Activated CD8-positive, alpha-beta memory T cell treated with anti-CD3 and anti-CD28 coated beads for 48 hours (primary cell): ENCODE measurements around the gene RAP1A.
A peak's percentile ranks its signal among the peaks of the same experiment; 100 is the strongest.

ENCODE experiments used
- DNase-seq, 3 experiments: peaks; one replicate each; pipeline ENCODE4 v3.0.0-alpha.2; 2020; ENCODE audit warnings: low read depth in 2 of 3, low spot score in 2 of 3

The RAP1A gene

DNA sequence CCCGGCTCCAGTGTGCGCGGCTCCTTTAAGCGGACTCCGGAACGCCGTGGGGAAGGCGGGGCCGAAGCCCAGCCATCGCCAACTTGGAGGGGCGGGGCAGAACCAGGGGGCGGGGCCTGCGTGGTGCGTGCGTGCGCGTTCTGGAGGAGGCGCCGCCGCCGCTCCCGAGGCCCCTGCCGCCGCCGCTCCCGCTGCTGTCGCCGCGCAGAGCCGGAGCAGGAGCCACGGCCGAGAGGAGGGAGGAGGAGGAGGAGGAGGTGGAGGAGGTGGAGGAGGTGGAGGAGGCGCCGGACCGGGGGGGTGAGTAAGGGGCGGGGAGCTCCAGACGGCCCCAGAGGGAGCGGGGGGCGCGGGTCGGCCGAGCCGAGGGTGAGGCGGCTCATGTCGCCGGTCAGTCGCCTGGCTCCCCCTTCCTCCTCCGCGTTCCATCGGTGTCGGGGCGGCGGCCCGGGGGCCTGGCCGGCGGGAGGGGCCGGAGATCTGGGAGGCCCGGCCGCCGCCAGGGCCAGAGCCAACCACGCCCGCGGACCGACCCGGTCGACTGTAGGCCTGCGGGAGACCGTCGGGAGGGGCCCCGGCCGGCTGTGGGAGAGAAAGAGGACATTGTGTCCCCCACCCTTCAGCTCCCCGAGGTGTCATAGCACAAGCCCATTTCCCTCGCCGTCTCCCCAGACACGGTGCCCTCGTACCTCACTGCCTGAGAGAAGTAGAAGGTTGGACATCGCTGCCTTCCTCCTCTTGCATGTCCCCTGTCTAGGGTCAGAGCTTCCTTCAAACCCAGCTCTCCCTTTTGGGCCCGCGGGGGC, at the start of gene RAP1A:
RAP1A (plus strand) TSS at position 155 of the 806 bp plus-strand sequence. CDS start 71,572 bp downstream, outside the sequence.
- peak; percentile 90 to 95 (median 93) for DNase-seq

DNA sequence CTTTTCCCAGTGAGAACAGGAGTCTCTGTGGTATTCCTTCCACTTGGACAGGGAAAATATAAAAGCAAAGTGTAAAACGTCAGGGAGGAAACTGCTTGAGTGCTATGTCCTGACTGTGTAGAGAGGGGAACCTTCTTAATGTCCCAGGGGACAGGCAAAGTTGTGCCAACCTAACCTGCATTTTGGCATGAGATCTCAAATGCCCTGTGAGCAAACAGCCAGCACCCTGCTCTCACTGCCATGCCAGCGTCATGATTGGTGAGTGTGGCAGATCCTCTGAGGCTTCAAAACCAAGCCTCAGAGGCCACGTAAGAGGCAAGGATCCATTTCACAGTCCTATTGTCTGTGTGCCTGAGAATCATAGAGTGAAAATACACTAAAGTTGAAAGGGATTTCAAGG, 49.7 kb upstream of the RAP1A start:
- no peak for DNase-seq

DNA sequence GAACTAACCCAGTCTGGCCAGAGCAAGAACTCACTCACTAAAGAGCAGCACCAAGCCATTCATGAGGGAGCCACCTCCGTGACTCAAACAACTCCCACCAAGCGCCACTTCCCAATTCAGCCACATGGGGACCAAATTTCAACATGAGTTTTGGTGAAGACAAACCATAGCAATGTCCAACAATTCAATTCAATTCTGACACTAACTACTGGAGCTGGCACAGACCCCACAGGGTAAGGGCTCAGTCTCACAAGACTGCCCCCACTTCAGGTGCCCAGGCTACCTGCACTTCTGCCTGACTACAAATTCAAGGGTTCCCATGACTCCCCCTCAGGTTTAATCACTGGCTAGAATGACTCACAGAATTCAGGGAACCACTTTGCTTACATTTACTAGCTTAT, 48.8 kb upstream of the RAP1A start:
- DNase-seq, result no peak

DNA sequence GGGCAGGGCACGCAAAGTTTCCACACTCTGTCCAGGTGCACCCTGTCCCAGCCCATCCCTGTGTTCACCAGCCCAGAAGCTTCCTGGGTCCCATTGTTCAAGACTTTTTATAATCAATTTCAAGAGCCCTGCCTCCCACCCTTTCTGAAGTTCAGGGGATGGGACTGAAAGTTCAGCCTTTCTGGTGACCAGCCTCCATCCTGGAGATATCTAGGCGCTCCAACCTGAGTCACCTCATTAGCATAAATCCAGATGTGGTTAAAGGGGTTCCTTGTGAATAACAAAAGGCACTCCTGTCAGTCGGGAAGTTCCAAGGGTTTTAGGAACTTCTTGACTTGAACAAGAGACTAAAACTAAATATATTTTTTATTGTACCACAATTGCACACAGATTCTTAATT, 48.4 kb upstream of the RAP1A start:
- no peak for DNase-seq

DNA sequence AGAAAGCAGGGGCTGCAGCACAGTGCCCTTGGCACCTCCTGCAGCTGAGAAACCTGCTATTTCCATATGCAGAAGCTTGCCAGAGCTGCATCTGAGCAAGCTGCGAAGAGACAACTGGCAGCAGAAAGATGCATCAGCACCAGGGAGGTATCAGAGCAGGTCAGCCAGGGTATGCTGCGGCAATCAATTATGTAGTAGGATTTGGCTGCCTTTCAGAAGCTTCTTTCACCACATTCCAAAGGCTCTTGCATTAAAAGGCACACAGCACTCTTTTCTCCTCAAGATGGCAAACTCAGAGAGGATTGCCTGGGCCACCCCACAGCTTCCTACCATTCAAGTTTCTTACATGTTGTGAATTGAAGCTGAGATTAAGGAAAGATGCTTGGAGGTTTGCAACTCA, 47.6 kb upstream of the RAP1A start:
- DNase-seq, result no peak

DNA sequence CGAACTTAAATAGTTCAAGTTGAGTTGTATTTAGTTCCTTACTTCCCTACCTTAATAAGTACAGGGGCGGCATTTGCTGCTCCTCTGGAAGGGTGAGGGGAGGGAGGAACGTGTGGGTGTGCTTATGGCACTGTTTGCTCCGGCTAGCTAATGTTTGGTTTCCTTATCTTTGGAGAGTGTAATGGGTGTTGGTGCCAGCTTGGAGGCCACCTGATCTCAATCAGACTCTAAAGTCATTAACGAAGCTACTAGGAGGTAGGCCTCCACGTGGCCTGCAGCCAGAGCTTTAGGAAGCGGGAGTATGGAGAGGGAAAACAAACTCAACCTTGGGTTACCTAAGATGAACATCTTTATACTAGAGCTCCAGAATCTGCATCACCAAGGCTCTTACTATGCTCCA, 43.0 kb upstream of the RAP1A start:
- DNase-seq, result no peak

DNA sequence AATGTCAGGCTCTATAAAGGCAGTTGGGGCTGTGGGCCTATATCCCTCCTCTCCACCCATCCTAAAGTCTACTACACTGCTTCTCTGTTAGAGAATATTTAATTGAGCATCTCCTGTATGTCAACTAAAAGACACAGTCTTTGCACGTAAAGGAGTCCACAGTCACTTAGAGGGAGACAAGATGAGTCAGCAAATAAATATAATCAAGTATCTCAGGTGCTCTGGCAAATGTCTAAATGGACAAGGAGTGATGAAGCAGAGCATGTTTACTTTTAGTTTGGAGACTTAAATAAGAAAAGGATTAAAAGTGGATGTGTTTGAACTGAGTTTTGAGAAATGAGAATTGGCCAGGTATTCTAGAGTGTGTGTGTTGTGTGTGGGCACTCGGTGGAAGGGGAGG, 41.8 kb upstream of the RAP1A start:
- no peak for DNase-seq

DNA sequence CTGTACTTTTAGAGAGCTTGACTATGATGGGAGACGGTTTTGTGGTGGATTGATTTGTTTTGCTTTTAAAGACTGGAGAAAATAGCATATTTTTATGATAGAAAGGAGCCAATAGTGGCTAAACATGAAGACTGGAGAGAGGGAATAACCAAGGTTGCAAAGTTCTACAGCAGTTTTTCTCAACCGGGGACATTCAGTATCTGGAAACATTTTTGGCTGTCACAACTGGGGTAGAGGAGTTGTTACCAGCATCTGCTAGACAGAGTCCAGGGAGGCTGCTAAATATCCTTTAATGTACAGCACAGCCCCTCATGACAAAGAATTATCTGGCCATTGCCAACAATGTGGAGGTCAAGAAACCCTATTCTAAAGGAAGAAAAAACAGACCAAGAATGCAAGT, 38.4 kb upstream of the RAP1A start:
- no peak for DNase-seq

DNA sequence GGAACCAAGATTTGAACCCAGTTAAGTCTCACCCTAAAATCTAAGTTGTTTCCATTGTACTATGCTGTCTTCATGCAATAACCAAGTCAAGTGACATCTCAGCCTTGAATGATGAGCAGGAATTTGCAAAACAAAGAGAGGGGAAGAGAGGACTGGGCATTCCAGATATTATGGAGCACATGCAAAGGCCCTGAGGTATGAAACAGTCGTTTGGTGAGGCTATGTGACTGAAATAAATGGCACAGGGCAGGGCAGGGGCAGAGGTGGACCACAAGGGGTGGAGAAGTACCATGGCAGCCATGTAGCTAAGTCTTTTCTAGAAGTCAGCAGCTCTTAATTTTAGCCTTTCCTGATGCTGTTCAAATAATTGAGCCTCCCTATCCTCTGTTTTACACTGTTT, 37.6 kb upstream of the RAP1A start:
- no peak for DNase-seq

DNA sequence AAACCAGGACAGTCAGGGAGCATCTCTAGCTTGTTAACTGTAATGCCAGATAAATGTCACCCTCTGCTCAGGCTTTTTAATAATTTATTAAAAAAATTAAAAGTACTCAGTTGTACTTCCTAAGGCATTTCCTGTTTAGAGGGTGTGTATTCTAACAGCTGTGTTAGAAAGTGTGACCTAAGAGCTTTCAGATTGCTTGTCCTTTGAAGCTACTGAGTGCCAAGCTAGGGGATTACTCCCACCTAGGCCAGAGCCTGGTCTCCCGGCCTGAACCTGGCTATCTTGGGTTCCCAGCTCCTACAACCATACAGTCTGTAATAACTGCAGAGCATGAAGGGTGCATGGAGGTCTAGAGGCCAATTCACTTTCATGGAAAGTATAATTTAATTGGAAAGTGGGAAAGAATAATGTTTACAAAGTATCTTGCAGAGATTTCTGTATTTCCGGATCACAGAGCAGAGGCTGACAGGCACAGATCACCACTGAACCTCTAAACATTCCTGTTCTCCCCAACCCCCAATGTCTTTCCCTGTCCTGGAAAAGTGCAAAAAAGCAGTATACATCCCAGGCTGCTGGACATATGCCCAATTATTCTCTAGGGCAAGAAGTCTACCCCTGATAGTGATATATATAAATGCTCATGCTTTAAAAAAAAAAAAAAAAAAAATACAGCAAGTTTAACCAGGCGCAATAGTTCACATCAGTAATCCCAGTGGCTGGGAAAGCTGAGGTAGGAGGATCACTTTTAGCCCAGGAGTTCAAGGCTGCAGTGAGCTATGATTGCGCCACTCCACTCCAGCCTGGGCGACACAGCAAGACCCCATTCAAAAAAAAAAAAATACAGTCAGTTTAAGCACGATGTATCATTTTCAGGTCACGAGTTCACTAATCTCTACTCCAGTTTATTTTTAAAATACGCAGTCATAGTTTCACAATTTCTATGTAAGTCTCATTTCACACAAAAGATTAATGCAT, 36.7 kb upstream of the RAP1A start:
- DNase-seq, result no peak

DNA sequence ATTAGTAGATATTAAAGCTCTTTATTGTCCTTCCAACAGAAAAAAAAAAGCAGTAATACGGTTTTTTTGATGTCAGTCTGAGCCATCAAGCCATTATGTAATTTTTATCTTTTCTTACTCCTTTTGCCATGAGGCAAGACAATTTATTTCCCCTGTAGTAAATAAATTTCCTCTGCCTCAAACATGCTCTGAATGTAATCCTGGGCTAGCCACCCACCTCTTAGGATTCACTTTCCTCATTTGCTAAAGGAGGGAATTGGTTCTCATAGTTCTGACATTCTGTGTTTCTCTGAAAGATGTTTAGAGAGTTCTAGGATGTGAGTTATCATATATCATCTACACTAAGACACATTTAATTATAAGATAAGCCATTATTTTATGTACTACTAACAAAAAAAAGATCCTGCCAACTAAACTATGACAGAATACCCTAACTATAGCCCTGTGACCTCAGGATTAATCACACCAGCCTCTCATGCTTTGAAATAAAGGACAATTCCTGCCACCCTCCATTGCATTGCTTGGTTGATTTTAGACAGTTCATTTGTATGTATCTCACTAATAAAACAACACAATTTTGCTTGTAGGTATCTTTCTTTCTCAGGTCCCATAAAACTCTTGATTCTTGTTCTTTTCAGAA, 34.0 kb upstream of the RAP1A start:
- DNase-seq, result no peak

DNA sequence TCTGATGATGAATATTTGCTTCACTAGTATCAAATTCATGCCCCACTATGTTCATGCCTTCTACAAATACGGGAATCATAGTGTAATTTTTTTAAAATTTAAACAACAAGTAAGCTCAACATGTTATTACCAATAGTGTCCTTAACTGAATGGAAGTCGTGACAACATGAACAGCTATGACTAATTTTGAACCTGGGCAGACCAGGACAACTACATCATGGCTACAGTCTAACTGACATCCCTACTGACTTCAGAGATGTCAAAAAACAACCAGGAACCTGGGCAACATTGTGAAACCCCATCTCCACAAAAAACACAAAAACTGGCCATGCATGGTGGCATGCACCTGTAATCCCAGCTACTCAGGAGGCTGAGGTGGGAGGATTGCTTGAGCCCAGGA, 33.5 kb upstream of the RAP1A start:
- no peak for DNase-seq

DNA sequence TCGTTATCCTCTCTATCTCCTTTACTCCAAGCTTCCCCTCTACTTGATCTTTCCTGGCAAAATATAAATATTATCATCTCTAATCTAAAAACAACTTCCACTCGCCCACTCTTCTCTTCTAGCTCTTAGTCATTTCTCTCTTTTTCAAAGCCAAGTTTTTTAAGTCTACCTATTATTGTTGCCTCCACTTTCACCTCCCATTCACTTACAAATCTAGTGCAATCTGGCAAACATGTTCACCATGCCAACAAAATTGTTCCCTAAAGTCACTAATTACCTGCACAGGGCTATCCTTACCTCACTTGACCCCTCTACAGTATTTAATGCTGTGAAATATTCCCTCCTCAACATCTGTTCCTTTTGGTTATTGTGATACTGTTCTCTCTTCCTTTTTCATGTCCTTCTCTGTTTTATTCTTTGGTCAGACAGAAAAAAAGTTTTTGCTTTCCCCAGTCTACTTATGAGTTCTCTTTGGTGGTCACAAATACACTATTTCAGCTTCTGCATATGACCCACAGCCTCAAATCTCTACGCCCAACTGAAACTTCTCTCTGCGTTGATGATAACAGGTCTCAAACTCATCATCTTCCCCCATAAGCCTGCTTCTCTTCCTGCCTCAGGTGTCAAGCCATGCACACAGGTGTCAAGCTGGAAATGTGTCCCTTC, 31.9 kb upstream of the RAP1A start:
- no peak for DNase-seq

DNA sequence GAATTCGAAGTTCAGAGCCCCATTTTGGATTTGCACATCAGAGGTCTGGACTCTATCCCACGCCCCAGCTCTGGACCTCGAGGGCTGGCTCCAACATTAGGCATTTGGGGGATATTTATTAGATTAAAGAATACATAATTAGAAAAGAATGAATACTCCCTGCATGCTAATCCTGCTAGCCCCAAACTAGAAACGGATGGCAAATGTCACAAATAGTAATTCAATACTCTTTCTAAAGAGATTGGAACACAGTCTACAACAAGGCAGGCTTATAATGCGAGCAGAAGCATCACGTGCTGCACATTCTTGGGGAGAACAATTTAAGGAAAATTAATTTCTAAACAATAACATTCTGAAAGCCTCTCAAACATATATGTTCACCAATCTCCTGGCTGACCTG, 27.7 kb upstream of the RAP1A start:
- no peak for DNase-seq

DNA sequence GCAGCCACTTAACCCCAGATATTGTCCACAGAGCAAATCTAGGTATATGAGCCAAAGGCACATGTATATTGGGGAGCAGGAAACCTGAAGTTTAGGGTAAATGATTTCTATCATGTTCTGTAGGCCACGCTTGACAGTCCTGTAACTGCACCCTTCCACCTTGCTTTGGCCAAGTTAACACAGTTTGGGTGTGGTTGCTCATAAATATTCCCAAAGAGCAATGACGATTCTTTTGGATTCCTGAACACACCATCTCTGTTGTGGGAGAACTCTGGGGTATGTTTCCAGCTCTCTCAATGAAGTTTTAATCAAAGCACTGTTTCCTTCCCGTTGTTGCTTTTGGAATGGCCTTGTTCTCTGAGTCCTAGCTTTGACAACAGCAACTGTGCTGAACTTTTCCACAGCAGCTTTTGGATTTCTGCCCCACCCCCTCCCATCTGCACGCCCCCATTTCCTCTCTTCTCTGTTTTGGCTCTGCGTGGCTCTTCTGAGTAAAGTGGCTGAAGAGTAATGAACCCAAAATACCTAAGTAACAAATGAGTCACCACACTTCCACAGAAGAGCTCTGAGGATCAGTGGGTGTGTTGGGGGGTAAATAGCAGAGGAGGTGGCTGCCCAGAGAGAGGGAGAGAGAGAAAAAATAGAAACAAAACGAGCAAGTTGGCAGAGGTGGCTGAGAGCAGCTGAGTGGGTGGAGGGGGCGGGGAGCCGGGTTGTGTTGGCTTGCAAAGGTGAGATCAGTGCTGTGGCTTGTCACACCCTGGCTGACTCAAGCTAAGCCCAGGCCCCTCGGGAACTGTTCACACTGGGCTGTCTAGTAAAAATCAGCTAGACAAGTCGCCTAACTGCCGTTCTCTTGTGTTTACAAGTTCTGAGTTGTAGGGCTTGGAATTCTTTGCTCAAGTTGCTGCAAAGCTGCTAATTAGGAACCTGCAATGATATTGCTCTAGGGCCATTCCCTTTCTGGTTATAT, 26.9 kb upstream of the RAP1A start:
- DNase-seq, result peak; percentile 78 to 93 (median 83)

DNA sequence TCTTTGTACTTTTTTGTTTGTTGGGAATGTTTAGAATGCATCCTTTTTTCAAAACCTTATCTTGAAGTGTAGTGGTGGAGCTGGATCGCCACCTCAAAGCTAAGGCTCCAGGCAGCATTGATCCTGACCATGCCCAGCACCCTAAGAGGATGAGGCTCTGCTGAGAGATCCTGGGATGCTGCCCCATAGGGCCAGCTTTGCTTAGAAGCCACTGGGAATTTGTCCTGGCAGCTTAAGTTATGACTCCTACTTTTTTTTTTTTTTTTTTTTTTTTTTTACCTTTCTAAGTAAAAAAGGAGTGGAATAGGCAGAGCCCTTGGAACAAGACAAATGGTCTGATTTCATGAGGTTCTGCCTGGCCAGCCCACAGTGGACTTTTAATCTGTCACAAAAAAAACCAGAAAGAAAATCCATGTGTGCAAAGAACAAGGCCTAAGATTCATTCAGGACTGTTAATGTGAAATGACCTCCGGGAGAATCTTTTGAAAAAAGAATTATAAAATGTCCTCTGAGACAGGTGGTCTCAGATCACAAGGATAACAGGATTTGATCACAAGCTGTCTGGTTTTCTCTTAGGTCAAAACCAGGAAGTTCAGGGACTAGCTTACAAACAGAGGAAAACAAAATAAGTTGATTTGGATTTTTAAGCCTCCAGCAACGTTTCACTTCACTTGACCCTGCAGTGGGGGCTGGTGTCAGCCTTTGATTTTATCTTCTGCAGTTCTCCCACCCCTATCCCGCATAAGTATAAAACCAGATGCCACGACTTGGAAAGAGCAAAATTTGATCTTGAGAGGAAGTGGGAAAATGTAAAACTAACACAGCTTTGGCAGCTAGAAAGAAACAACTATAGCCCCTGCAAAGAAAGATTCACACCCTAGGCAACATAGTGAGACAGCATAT, 25.9 kb upstream of the RAP1A start:
- no peak for DNase-seq

DNA sequence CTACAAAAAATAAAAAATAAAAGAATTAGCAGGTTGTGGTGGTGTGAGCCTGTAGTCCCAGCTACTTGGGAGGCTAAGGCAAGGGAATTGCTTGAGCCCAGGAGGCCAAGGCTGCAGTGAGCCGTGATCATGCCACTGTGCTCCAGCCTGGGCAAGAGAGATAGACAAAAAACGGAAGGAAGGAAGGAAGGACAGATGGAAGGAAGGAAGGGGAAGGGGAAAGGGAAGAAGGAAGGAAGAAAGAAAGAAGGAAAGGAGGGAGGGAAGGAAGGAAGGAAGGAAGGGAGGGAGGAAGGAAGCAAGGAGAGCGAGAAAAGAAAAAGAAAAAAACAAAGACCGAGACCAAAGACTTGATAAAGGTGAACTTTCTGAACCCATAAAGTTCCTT, 25.3 kb upstream of the RAP1A start:
- no peak for DNase-seq

DNA sequence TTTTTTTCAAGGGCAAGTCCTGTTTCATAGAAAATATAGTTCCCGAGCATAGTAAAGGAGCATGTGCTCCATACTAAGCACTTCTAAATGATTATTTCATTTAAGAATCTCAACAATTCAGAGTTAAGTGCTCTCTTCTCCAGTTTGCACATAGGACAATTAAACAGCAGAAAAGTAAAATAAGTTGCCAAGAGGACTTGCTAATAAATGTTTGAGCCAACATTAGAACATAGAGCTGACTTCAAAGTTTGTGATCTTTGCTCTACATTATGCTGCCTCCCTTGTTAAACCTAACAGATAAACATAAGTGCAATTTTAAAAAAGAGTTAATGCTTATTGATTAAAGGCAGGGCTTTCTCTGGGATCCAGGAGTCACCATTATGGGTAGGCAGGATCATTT, 23.8 kb upstream of the RAP1A start:
- no peak for DNase-seq

DNA sequence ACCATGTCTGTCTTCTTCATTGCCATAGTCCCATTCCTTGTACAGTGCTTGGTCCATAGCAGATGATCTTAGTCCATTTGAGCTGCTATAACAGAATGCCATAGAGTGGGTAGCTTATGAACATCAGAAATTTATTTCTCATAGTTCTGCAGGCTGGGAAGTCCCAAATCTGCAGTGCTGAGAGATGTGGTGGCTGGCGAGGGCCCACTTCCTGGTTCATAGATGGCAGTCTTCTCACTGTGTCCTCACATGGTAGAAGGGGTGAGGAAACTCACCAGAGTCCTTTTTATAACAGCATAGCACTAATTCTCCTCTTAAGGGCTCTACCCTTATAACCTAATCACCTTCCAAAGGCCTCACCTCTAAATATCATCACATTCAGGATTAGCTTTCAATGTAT, 23.1 kb upstream of the RAP1A start:
- DNase-seq, result no peak
